Kidney (tissue), 22 donors: ENCODE results near the gene FBXL7. TPM values are rescaled to one million over a fixed set of nuclear protein-coding genes. Genes with fewer than 3 reads are reported as not detected.

Experiments
- DNase-seq, 5 donors: peaks; one replicate each; pipeline ENCODE4 v3.0.0-alpha.2; 2013 to 2020
- FAIRE-seq: peaks from 2 replicates; lab custom pipeline; 2012; peaks lifted over from hg19 to GRCh38; lab: Jason Lieb, UNC
- H3K27ac ChIP-seq, 2 donors: one replicate each; pipeline ENCODE4 v1.7.0; 2013; ENCODE audit warnings: low read depth in 2 of 2, low read length in 2 of 2, inconsistent platforms in 1 of 2
- H3K27me3 ChIP-seq: one replicate; pipeline ENCODE4 v1.7.1; 2013; ENCODE audit warnings: low read length, inconsistent platforms; ENCODE audit not compliant: control insufficient read depth, insufficient read depth
- H3K36me3 ChIP-seq, 3 donors: one replicate each; pipeline versions ENCODE4 v1.7.0 to v1.7.1; 2013; ENCODE audit warnings: low read length in 3 of 3, control low read depth in 1 of 3, inconsistent platforms in 1 of 3; ENCODE audit not compliant: insufficient read depth in 3 of 3, control insufficient read depth in 2 of 3
- H3K4me1 ChIP-seq, 3 donors: one replicate each; pipeline versions ENCODE4 v1.7.0 to v1.7.1; 2013; ENCODE audit warnings: low read length in 3 of 3, inconsistent platforms in 1 of 3, low read depth in 1 of 3; ENCODE audit not compliant: control insufficient read depth in 2 of 3, insufficient read depth in 2 of 3
- H3K4me3 ChIP-seq, 3 donors: one replicate each; pipeline versions ENCODE4 v1.7.0 to v1.8.1; 2013; ENCODE audit warnings: low read length in 3 of 3, control low read depth in 1 of 3, inconsistent platforms in 1 of 3
- H3K9ac ChIP-seq, 3 donors: one replicate each; pipeline versions ENCODE4 v1.7.0 to v1.7.1; 2013; ENCODE audit warnings: low read length in 3 of 3, control low read depth in 1 of 3, inconsistent platforms in 1 of 3
- H3K9me3 ChIP-seq, 3 donors: one replicate each; pipeline versions ENCODE4 v1.7.0 to v1.7.1; 2013; ENCODE audit warnings: low read length in 3 of 3, control low read depth in 1 of 3, inconsistent platforms in 1 of 3; ENCODE audit not compliant: control insufficient read depth in 2 of 3, insufficient read depth in 1 of 3
- CTCF ChIP-seq: IDR thresholded peaks from 3 replicates; pipeline ENCODE4 v1.5.1; 2012; ENCODE audit warnings: mild to moderate bottlenecking, moderate library complexity, borderline replicate concordance; ENCODE audit not compliant: insufficient read depth; ENCODE audit errors: extremely low read depth
- intact Hi-C: fragments of 100-400 bp; cut with DNase I; formaldehyde crosslinking; loops from one replicate; pipeline ENCODE4 v1.11.1; 2022
- long read RNA-seq, 10 donors: library from polyadenylated mRNA in 1 of 10; unstranded in 1 of 10; transcript quantifications; one replicate each; pipeline ENCODE4 v2.0.0 and lab custom pipeline, GENCODE V29; 2021 to 2026
- polyA plus RNA-seq: library from polyadenylated mRNA; stranded (reverse); fragments of 350-450 nt; fragmentation: Illumina TruSeq; extraction: RNeasy Lipid Tissue Mini Kit (QIAGEN cat#74804); gene quantifications from one replicate; pipeline ENCODE4 v1.2.3, GENCODE V29; 2014; ENCODE audit warnings: low read depth, low replicate concordance; ENCODE audit not compliant: insufficient read depth
- total RNA-seq: library from RNA; stranded (reverse); fragmentation: NEBNext Ultra II Directional; extraction: Animal tissue kit (Norgen Biotek cat#: 25700); gene quantifications from one replicate; pipeline ENCODE4 v1.2.1, GENCODE V29; 2021
- donor health status: control.
- donor health status: control.
- donor health status: control.
- donor health status: control.
- donor health status: control.
- donor health status: DM: yes; HTN: yes; CAD: no.
- donor health status: Normal renal cell carcinoma (clear cell type).

Gene FBXL7
- total RNA-seq (6.1 TPM), polyA plus RNA-seq (3.9 TPM)
- long read RNA-seq, donor 1, partial matches to known transcripts = 5 of 8 reads
- long read RNA-seq, donor 1, other reads (novel, unspliced or antisense) = 0 of 8 reads
- long read RNA-seq, donor 2, partial matches to known transcripts = 0 of 3 reads
- long read RNA-seq, donor 2, other reads (novel, unspliced or antisense) = 0 of 3 reads
- long read RNA-seq, donor 3, transcript FBXL7-201 (2 exons, 3,960 nt) = major isoform, 8 of 8 reads
- long read RNA-seq, donor 3, partial matches to known transcripts = 0 of 8 reads
- long read RNA-seq, donor 3, other reads (novel, unspliced or antisense) = 0 of 8 reads
- long read RNA-seq, donor 4, partial matches to known transcripts = 0 of 4 reads
- long read RNA-seq, donor 4, other reads (novel, unspliced or antisense) = 0 of 4 reads
- long read RNA-seq, donor 5, partial matches to known transcripts = 0 of 1 reads
- long read RNA-seq, donor 5, other reads (novel, unspliced or antisense) = 0 of 1 reads
- long read RNA-seq, donor 6, partial matches to known transcripts = 0 of 4 reads
- long read RNA-seq, donor 6, other reads (novel, unspliced or antisense) = 0 of 4 reads
- long read RNA-seq, donor 7, partial matches to known transcripts = 0 of 4 reads
- long read RNA-seq, donor 7, other reads (novel, unspliced or antisense) = 3 of 4 reads
- long read RNA-seq, donor 8, transcript FBXL7-201 (2 exons, 3,960 nt) = major isoform, 5 of 11 reads
- long read RNA-seq, donor 8, partial matches to known transcripts = 6 of 11 reads
- long read RNA-seq, donor 8, other reads (novel, unspliced or antisense) = 0 of 11 reads
- long read RNA-seq, donor 9, partial matches to known transcripts = 0 of 1 reads
- long read RNA-seq, donor 9, other reads (novel, unspliced or antisense) = 0 of 1 reads
- long read RNA-seq, donor 10, transcript FBXL7-201 (2 exons, 3,960 nt) = major isoform, 5 of 5 reads
- long read RNA-seq, donor 10, partial matches to known transcripts = 0 of 5 reads
- long read RNA-seq, donor 10, other reads (novel, unspliced or antisense) = 0 of 5 reads

GRCh38 chr5:15499528-15500324 lies at the start of gene FBXL7:
Gene FBXL7, plus strand, starts transcription at chr5:15500180.
- H3K9ac ChIP-seq = peak within 1 kb of the TSS in 2 of 3 donors; percentile 56 to 79
- H3K36me3 ChIP-seq = no peaks in the 10 kb centered on the region
- FAIRE-seq (no peak), DNase-seq (peak; percentile 85 to 95 (median 90))
- H3K4me1 ChIP-seq = peaks cover 0 to 4% (median 0%) of the 10 kb centered on the region in 3 donors
- no peaks in the 10 kb centered on the region for H3K27me3 ChIP-seq
- H3K9me3 ChIP-seq = no peaks in the 10 kb centered on the region
- TF ChIP-seq CTCF = no peak
- peak within 1 kb of the TSS; percentile 75 to 90 (median 81) for H3K4me3 ChIP-seq
- intact Hi-C loops = no loop called here
- peak within 1 kb of the TSS; percentile 33 to 54 for H3K27ac ChIP-seq

GRCh38 chr5:15450473-15450872 lies 49.5 kb upstream of the FBXL7 start:
- no peaks in the 10 kb centered on the region for H3K4me1 ChIP-seq
- no peak for FAIRE-seq
- no peaks in the 10 kb centered on the region for H3K27me3 ChIP-seq
- no peak overlapping the region for H3K4me3 ChIP-seq
- no peaks in the 10 kb centered on the region for H3K9me3 ChIP-seq
- intact Hi-C loops = no loop called here
- H3K36me3 ChIP-seq = no peaks in the 10 kb centered on the region
- H3K27ac ChIP-seq = no peak overlapping the region
- TF ChIP-seq CTCF = no peak
- no peak overlapping the region for H3K9ac ChIP-seq
- no peak for DNase-seq

DNA sequence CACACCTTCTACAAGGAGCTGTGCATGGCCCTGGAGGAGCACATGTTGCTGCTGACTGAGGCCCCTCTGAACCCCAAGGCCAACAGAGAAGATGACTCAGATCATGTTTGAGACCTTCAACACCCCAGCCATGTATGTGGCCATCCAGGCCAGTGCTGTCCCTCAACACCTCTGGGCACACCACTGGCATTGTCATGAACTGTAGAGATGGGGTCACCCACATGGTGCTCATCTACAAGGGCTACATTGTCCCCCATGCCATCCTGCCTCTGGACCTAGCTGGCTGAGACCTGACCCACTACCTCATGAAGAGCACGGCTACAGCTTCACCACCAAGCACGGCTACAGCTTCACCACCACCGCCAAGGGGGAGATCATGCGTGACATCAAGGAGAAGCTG lies 49.0 kb upstream of the FBXL7 start:
- Histone ChIP-seq H3K27me3 (no peaks in the 10 kb centered on the region), H3K9ac (no peak overlapping the region), H3K4me3 (no peak overlapping the region), H3K27ac (no peak overlapping the region), H3K36me3 (no peaks in the 10 kb centered on the region), H3K4me1 (no peaks in the 10 kb centered on the region), H3K9me3 (no peaks in the 10 kb centered on the region)
- no peak for TF ChIP-seq CTCF
- intact Hi-C loops = no loop called here
- DNase-seq (no peak), FAIRE-seq (no peak)
